Umbilical cord (tissue), 1 donor: ENCODE measurements around the gene DCAF17. TPM values are rescaled to one million over a fixed set of nuclear protein-coding genes. Genes with fewer than 3 reads are reported as not detected.

ENCODE experiments used
- total RNA-seq: library from RNA; depleted of rRNA; stranded (reverse); fragments of >200 nt; gene quantifications from one replicate; pipeline ENCODE4 v1.2.3, GENCODE V29; 2014; ENCODE audit warnings: low replicate concordance; ENCODE audit not compliant: insufficient read depth

Gene DCAF17
- total RNA-seq, 1 donor from 2014 or later = 37.1 TPM

Other genes starting within 250 kb of the DCAF17 start
- gene METTL8, start 236 bp upstream of the DCAF17 start, total RNA-seq = 12.3 TPM
- gene CYBRD1, start 88.2 kb downstream of the DCAF17 start, total RNA-seq = 289 TPM